Stimulated activated CD8-positive, alpha-beta memory T cell treated with anti-CD3 and anti-CD28 coated beads, Interleukin-12 subunit alpha, Interleukin-12 subunit beta, amount 100 ng/mL, for 4 hours (primary cell): ENCODE measurements around the gene UBE2G1.
A peak's percentile ranks its signal among the peaks of the same experiment; 100 is the strongest.
"Not testable (repeated sequence)": the region's sequence is repeated elsewhere in the genome, so short reads cannot be mapped to it uniquely, and the experiment has no call there.

ENCODE experiments used
- DNase-seq: peaks from one replicate; pipeline ENCODE4 v3.0.0-alpha.2; 2020; ENCODE audit warnings: low read depth

UBE2G1 gene

DNA sequence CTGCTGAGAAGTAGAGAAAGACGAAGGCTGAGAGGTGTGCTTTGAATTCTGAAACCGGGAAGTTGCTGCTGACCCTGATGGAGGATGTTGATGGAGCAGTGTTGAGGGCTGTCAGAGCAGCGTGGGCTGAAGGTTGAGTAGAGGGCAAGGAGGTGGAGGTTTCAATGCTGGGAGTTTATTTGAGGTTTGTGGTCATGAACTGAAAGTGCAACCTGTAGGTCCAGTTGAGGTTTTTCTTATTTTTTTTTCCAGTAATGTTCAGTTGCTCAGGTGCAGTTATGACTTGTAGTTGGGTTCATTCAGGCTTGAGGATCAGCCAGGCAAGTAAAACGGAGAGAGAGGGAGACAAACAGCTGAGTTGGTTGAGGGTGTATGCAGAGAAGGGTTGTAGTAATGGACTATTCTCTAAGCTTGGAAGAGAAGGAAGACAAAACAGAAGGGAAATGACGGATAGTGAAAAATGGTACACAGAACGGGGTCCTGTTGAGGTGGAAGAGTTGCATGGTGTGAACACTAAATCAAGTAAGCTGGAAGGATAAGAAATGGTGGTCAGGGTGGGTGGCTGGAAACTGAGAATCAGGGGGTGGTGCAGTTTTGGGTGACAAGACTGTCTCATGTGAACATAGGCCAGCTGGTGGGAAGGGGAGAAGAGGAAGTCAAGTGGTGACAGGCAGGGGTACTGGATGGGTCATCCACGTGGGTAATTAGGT, 8.7 kb upstream of the UBE2G1 start:
- DNase-seq, result peak; percentile 16

DNA sequence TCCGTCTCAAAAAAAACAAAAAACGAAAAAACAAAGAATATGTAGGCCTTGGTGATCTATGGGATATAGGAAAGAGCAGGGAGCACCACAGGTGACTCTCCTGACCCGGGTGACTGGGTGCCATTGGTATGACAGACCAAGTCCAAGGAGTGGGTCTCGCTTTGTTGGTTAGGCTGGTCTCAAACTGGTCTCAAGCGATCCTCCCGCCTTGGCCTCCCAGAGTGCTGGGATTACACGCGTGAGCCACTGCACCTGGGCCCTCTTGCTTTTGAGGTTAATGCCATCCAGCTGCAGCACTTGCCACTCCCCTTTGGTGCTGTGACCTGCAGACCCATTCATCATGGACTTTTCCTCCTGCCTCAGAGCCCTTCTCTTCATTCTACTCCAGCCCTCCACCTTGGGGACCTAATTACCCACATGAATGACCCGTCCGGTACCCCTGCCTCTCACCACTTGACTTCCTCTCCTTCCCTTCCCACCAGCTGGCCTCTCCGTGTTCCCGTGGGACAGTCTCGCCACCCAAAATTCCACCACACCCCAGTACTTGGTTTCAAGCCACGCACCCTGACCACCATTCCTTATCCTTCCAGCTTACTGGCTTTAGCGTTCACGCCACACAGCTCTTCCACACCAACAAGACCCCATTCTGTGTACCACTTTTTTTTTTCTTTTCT, 3.2 kb upstream of the UBE2G1 start:
- no peak for DNase-seq

DNA sequence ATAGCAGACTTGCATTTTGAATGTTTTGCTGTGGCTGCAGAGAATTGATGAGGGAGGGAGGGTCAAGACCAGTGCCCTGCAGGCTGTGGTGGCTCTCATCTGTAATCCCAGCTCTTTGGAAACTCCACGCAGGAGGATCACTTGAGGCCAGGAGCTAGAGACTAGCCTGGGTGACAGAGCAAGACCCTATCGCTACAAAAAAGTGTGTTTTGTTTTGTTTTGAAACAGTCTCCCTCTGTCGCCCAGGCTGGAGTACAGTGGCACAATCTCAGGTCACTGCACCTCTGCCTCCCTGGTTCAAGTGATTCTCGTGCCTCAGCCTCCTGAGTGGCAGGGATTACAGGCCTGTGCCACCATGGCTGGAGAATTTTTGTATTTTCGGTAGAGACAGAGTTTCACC, 1.9 kb upstream of the UBE2G1 start:
- DNase-seq, result no peak

DNA sequence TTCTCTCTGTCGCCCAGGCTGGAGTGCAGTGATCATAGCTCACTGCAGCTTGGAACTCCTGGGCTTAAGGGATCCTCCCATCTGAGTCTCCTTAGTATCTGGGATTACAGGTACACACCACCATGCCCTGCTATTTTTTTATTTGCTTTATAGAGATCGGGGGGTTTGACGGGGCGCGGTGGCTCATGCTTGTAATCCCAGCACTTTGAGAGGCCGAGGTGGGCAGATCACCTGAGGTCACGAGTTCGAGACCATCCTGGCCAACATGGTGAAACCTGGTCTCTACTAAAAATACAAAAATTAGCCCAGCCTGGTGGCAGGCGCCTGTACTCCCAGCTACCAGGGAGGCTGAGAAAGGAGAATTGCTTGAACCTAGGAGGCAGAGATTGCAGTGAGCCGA, 702 bp upstream of the UBE2G1 start:
- not testable (repeated sequence) for DNase-seq

DNA sequence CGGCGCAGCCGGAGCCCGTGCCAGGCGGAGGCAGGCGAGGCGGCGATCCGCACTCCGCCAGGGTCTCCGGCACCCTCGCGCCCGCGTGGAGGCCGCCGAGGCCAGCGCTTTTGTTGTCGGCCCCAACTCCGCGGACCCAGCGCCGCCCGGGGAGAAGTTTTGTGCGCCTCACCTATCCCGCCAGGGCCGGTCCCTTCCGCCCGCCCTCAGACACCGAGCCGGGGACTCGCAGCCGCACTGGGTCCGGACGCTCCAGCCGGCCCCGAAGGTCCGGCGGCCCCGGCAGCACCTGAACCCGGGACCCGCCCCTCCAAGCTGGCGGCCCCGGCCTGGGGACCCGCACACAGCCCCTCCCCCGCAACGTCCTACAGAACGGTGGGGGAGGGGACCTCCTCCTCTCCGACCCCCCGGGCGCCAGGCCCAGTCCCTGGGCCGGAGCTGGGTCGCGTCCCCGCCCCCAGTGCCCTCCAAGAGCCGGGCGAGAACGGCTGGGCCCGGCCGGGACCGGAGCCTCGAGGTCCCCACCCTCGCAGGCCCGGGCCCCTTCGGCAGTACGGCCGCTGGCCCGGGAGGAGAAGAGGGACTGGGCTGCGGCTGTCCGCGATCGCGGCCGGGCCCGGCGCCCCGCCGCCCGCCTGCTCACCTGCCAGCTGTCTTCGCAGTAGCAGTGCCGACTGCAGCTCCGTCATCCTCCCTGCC, 698 bp downstream of the UBE2G1 start:
- DNase-seq, result peak; percentile 25

DNA sequence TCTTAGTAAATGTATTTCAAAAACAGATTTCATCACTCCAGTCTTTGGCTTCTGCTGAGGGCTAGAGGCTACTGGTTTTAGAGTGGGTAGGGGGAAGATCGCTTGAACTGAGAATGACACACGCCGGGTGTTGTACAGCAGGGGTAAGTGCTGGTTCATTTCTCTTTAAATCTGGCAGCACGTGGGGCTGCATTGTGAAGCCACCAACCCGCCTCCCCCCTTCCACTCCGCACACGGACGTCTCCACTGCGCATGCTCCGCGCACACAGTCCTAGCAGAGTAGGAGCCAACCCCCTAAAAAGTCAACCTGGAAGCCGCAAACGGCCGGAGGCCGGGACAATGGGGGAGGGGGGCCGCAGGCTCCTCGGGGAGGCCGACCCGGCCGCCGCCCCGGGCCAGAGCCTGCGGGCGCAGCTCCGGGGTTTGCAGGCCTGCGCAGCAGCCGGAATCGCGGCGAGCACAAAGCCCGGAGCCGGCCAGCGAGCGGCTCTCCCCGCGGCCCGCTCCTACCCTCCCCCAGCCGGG, 1.3 kb downstream of the UBE2G1 start:
- DNase-seq, result peak; percentile 84

DNA sequence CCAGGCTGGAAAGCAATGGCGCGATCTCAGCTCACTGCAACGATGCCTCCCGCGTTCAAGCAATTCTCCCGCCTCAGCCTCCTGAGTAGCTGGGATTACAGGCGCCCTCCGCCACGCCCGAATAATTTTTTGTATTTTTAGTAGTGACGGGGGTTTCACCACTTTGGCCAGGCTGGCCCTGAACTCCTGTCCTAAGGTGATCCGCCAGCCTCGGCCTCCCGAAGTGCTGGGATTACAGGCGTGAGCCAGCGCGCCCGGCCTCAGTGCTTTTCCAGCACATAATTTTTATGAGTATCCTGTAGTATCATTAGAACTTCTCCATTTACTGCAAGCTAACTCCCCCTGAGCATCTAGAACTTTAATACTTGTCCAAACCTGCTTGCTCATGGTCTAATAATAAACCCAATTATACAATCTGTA, 1.8 kb downstream of the UBE2G1 start:
- no peak for DNase-seq

DNA sequence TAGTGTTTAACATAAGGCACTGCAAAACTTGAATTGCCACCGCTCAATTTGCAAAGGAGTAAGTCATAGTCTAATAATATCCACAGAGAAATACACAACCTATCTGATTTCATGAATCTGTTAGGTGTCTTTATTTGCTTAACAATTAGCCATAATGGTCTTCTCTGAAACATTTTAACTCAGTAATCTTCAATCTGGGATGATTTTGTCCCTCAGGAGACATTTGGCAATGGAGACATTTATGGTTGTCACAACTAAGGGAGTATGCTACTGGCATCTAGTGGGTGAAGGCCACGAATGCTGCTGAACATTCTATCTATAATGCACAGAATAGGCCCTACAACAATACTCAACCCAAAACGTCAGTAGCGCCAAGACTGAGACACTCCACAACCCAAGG, 4.3 kb downstream of the UBE2G1 start:
- no peak for DNase-seq

DNA sequence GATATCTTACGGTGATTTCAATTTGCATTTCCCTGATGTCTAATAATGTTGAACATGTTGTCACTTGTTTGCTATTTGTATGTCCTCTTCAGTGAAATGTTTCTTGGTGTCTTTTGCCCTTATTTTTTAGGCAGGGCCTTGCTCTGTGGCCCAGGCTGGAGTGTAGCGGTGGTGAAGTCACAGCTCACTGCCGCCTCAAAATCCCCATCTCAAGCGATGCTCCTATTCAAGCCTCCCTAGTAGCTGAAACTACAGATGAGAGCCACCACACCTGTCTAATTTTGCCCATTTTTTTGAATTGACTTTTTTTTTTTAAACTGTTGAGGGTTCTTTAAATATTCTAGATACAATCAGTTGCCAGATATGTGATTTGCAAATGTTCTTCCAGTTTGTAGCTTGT, 8.3 kb downstream of the UBE2G1 start:
- DNase-seq, result no peak

DNA sequence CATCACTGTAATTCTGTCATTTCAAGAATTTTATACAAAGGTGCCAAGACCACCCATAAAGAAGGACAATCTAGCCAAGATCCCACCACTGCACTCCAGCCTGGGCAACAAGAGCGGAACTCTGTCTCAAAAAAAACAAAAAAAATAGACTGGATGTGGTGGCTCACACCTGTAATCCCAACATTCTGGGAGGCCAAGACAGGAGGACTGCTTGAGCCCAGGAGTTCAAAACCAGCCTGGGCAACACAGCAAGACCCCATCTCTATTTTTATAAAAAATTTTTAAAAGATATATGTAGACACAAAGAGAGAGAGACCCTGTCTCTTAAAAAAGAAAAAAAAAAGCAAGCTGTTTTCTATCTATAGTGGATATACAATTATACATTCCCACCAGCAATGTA, 8.8 kb downstream of the UBE2G1 start:
- DNase-seq, result no peak

DNA sequence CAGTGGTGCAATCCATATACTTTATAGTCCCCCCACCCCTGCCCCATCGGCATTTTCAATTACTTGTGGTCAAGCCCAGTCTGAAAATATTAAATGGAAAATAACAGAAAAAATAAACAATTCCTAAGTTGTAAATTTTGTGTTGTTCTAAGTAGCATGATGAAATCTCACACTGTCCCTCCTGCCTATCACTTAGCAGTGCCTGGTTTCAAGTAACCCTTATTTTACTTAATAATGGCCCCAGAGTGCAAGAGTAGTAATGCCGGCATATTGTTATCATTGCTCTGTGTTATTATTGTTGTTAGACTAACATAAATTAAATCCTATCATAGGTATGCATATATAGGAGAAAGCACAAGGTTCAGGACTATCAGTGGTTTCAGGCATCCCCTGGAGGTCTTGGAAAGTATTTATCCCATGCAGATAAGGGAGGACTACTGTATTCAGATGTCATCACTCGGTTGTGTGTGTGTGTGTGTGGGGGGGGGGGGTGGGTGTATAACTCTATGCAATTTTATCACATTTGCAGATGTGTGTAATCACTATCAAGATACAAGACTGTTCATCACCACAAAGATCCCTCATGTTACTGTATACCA, 9.3 kb downstream of the UBE2G1 start:
- DNase-seq, result no peak

DNA sequence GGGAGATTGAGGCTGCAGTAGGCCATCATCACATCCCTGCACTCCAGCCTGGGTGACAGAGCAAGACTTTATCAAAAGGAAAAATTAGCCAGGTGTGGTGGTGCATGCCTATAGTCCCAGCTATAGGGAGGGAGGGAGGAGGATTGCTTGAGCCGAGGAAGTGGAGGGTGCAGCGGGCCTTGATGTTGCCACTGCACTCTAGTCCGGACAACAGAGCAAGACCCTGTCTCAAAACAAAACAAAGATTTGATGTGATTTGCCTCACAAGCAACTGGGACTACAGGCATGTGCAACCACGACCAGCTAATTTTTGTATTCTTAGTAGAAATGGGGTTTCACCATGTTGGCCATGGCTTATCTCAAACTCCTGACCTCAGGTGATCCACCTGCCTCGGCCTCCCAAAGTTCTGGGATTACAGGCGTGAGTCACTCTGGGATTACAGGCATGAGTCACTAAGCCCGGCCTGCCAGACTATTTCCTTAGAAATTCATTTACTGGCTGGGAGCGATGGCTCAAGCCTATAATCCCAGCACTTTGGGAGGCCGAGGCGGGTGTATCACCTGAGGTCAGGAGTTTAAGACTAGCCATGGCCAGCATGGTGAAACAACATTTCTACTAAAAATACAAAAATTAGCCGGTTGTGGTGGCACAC, 11.5 kb downstream of the UBE2G1 start:
- DNase-seq, result no peak

DNA sequence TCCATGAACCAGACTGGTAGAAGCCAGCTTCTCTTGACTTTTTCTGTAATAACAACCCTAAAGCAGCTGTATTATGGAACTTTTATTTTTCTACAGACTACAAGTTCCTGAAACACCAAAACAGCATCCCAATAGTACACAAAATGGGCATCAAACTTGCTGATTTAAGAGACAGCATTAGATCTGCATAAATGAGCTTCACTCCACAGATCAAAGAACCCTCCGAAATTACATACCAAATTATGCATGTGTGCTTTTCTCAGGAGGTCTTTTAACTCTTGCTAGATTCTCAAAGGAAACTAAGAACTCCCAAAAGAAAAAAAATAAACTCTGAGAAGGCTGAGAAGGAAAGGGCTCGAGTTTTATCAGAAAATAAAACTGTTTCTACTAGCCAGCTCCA, 12.3 kb downstream of the UBE2G1 start:
- no peak for DNase-seq

DNA sequence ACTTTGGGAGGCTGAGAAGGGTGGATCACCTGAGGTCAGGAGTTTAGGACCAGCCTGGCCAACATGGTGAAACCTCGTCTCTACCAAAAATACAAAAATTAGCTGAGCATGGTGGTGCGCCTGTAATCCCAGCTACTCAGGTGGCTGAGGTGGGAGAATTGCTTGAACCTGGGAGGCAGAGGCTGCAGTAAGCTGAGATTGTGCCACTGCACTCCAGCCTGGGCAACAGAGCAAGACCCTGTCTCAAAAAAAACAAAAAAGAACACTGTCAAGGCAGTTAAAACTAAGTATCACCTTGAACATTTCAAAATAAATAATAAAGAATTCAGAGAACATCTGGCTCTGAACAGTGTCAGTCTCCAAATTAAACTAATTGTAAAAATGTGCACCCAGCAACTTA, 16.3 kb downstream of the UBE2G1 start:
- not testable (repeated sequence) for DNase-seq

DNA sequence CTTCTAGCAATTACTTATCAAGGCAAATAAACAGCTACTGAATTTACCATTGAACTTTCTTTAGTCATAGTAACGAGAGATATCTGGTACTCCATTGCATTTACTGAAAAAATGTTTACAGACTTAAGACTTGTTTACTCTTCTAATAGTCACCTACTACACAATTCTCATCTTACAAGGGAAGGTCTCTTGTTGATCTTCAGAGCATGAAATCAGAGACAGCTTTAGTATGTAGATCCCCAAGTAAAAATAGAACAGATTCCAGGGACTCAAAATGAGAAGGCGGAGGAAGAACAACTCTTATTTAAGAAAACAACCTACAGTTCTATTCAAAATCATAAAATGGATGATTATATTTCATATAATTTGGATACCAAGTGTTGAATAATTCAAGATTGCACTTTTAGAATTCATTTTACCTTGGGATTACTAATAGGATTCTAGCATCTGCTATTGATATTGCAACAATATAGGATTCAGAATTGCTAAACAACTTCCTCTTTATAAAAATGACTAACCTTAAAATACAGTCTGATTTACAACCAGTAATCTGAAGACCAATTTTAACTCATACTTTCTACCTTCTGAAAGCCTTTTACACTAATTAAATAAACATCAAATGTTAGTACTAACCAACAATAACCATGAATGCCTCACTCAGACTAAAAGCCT, 20.8 kb downstream of the UBE2G1 start:
- no peak for DNase-seq

DNA sequence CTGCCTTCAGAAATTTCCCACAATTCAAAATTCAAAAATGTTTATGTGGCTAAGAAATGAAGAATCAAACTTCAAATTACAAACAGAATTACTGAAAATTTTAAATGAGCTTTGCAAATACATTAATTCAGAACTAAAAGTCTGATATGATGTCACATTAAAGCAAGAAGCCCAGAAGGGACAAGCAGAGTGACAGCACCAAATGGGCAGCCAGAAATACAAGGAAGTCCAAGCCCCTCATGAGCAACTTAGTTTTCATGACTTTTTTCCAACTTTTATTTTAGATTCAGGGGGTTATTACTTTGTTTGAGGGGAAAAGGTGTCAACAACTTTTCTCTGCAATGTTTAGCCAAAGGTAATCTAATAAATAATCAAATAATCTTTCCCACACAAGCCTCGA, 21.5 kb downstream of the UBE2G1 start:
- DNase-seq, result no peak

DNA sequence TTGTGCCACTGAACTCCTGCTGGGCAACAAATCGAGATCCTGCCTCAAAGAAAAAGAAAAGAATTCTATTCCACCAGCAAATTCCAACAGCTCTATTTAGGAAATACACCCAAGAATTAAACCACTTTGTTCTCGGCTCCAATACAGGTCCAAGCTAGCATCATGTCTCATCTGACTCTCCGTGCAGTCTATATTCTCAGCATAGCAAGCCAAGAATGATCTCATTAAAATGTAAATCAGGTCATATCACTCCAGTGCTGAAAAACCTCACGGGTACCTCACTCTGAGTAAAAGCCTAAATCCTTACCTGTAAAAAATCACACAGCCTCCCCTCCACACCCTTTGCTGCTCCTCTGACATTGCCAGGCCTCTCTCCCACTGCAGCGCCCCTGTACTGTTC, 23.9 kb downstream of the UBE2G1 start:
- DNase-seq, result no peak

DNA sequence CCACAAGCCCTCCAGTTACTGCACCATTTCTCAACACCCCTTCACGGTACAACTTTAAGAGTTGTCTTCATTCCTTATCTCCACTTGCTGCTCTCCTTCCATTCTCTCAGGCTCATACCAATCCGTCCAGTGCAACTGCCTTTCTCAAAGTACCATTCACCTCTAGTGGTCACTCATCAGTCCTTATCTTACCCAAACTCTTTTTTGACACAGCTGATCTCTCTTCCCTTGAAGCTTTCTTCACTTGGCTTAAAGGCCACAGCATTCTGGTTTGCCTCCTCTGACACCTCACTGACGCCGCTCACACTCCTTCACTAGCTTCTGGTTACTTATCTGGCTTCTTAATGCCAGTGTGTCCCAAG, 24.9 kb downstream of the UBE2G1 start:
- no peak for DNase-seq

DNA sequence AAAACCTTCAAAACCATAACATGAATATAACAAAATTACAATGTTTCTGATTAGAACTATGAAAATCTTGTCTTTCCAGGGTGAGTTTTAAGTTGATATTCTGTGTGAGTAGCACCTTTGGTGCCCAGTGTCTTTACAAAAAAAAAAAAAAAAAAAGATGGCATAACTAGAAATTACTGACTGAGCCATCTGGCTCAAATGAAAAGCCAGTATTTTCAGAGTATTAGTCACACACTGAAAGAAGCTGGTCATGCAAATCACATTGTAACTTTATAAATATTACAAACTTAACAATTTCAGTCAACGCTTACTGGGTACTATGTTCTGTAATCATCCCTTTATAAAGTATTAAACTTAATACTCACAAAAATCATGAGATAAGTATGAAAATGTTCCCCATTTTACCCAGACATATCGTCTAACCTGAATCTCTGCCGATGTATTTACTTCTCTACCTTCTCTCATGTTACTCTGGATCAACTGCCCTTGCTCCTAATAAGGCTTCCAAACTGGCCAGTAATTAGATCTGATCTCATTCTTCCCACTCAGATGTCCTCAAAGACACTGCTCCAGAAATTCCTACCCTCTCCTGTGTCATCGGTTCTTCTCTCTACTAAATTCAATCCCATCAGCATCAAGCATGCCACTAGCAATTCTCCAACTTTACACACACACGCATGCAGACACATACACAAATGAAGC, 25.4 kb downstream of the UBE2G1 start:
- no peak for DNase-seq

DNA sequence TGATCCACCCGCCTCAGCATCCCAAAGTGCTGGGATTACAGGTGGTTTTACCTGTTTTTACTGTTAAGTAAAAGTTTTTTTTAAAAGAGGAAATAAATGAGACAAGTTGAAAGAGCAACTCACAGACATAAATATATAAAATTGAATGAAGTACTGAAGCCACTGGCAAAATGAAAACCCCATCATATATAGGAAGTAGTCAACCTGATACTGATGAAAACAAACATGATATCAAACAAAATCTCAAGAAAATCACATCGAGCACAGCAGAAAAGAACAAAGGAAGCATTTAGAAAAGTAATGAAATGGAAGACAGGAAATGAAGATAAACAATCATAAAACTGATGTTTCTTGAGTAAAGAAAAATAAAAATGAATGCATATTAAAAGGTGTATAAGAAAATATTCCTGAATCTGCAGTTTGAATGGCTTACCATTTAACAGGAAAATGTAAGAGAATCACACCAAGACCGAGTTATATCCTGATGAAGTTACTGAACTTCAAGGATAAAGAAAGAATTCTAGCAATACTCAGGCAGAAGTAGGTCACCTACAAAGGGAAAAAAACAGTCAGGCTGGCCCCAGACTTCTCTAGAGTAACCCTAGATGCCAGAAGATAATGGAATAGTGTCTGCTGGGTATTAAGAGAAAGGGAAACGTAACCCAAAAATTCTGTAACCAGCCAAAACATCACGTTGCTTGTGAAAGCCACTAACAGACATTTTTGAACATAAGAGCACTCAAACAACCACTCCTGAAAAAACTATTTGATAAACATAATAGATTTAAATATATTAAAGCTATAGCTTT, 31.5 kb downstream of the UBE2G1 start:
- DNase-seq, result no peak
